ENCODE results near the gene MT1M. TPM values are rescaled to one million over a fixed set of nuclear protein-coding genes. Genes with fewer than 3 reads are reported as not detected.
"Not testable (repeated sequence)": the region's sequence is repeated elsewhere in the genome, so short reads cannot be mapped to it uniquely, and the experiment has no call there.

The MT1M gene
- total RNA-seq, 1 donor from 2014 or later: not detected

DNA sequence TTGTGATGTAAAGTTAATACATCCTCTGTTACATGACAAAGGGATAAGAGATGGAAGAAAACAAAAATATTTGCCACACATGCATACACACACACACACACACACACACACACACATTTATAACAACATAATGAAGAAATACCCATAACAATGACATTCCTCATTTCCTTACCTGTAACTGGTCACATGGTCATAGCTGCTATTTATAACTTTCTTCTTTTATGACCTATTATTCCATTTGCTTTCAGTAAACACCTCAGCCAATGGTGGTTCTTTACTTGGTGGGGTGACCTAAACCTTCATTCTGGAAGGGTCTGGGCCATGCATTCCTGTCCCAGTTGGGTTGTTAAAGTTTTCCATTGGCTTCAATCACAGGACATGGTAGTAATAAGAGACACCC lies 18.8 kb upstream of the MT1M start:
- Mint-ChIP-seq H3K27ac (peak overlapping the region; percentile 84), H3K9me3 (no peaks in the 10 kb centered on the region), H3K27me3 (no peaks in the 10 kb centered on the region), H3K36me3 (ENCODE audit: low read depth) (peaks cover 5% of the 10 kb centered on the region), H3K4me3 (peak overlapping the region; percentile 52), H3K4me1 (peaks cover 63% of the 10 kb centered on the region)
- no peak for DNase-seq
- intact Hi-C loops (cut with micrococcal nuclease): loop anchor here (5.0 to 10.0 kb wide), 4 partner anchors 324 to 991 kb away; partner anchors contain the start of gene CCDC102A

DNA sequence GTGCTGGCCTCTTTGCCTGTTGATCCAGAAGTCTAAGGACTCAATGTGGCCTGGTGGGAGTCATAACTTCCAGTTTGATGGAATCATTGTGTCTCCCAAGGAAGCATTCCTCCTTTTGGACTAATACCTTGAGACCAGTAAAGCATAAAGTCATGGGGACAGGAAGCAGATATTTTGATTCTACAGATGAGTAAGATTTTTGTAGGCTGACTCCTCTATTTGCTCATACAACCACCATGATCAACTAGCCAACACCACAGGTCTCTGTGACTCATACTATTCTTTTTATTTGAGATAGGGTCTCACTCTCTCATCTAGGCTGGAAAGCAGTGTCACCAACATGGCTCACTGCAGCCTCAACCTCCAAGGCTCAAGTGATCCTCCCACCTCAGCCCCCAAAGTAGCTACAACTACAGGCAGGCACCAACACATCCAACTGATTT lies 17.9 kb upstream of the MT1M start:
- intact Hi-C loops (cut with micrococcal nuclease): loop anchor here (5.0 to 10.0 kb wide), 4 partner anchors 323 to 990 kb away; partner anchors contain the start of gene CCDC102A
- Mint-ChIP-seq H3K36me3 (ENCODE audit: low read depth) (no peaks in the 10 kb centered on the region), H3K27ac (peak overlapping the region; percentile 84), H3K4me3 (peak overlapping the region; percentile 52), H3K4me1 (peaks cover 62% of the 10 kb centered on the region), H3K27me3 (no peaks in the 10 kb centered on the region), H3K9me3 (no peaks in the 10 kb centered on the region)
- DNase-seq: no peak

DNA sequence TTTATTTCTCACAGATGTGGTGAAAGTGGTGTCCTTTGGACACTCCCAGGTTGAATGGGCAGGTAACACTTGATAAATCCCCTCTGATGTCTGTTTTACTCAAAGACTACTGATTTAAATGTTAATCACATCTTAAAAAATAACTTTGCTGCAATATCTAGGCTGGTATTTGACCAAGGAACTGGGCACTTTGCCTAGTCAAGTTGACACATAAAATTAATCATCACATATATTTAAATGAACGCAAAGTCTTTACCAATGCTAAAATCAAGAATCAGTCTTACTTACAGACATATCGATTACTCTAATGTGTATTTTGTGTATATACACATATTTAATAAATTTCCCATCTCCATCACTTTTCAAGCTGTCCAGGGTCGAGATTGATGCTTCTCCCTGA lies 17.1 kb upstream of the MT1M start:
- Mint-ChIP-seq H3K4me1 (peaks cover 57% of the 10 kb centered on the region), H3K27ac (peak overlapping the region; percentile 63)
- intact Hi-C loops (cut with micrococcal nuclease): loop anchor here (10.0 kb wide), 2 partner anchors 919 to 989 kb away; partner anchors contain the start of gene CCDC102A

DNA sequence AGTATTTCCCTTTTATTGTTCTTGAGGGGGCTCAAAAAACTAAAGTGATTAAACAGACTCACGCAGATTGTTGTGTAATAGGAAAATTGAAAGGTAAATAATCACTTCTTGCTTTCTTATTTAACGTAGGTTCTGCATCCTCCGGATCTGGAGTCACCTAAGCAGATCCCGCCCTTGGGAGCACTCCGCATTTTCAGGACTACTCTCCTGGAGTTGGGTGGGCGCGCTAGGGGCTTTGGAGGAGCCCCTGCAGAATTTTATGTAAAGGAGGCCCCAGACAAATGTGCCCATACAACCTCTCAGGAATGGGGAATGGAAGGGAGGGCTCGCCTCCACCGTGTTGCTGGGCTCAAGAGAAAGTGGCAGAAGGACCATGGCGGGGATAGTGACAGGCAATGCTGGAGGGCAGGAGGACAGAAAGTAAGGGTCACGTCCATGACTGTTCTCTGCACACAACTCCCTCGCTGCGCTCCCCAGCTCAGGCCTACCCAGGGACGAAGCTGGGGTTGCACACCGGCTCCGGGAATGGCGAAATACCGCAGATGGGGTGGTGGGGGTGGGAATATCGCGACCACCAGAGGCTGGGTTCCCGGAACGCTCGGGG lies 15.7 kb upstream of the MT1M start:
- intact Hi-C loops (cut with micrococcal nuclease): loop anchor here (1.0 to 10.0 kb wide), 4 partner anchors 7 to 988 kb away; partner anchors contain the start of genes CCDC102A and MT1E
- Mint-ChIP-seq H3K27ac (peak overlapping the region; percentile 59), H3K4me3 (peak overlapping the region; percentile 86), H3K27me3 (no peaks in the 10 kb centered on the region), H3K9me3 (no peaks in the 10 kb centered on the region), H3K36me3 (ENCODE audit: low read depth) (no peaks in the 10 kb centered on the region), H3K4me1 (peaks cover 43% of the 10 kb centered on the region)
- no peak for DNase-seq

More for the DNA sequence above, 17.1 kb upstream of the MT1M start:
- Mint-ChIP-seq H3K4me3 (no peak overlapping the region), H3K27me3 (no peaks in the 10 kb centered on the region), H3K9me3 (no peaks in the 10 kb centered on the region), H3K36me3 (ENCODE audit: low read depth) (no peaks in the 10 kb centered on the region)
- DNase-seq: no peak

DNA sequence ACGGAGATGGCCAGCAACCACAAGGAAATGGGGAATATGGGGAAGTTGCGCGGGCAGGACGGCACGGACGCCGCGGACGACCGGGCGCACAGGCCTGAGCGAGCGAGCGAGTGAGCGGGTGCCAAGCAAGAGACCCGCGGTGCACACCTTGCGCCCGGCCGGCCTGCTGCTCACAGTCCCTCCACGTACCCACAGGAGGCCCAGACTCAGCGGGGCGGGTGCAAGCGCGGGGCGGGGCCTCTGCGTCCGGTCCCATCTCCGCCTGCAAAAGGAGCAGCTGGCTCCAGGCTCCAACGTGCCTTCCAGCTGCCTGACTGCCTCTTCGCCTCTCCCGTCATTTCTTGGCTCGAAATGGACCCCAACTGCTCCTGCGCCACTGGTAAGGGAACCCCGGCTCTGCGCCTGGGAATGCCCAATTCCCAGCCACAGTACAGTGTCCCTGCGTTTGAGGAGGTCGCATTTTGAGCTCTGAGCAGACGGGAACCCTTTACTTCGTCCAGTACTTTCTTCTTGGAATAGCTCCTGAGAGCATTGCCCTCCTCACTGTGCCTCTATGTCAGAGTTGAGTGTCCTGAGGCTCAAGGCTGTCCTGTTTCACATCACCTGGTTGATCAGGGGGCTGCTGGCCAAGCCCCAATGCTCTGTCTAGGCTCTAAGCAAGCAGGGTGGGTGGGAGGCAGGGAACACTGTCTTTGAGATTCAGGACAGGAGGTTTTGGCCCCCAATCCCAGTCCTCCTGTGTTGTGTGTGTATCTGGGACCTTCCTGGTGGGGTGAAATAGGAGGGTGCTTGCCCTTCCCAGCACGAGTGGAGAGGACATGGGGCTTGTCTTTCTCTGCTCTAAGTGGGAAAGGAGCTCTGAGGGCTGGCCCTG lies 15.0 kb upstream of the MT1M start:
- no peaks in the 10 kb centered on the region for H3K27me3 Mint-ChIP-seq
- no peaks in the 10 kb centered on the region for H3K36me3 Mint-ChIP-seq (ENCODE audit: low read depth)
- H3K9me3 Mint-ChIP-seq: no peaks in the 10 kb centered on the region
- H3K4me1 Mint-ChIP-seq: peaks cover 41% of the 10 kb centered on the region
- intact Hi-C loops (cut with micrococcal nuclease): loop anchor here (1.0 to 10.0 kb wide), 4 partner anchors 8 to 987 kb away; partner anchors contain the start of genes CCDC102A and MT1E
- DNase-seq: peak; percentile 92
- peak overlapping the region; percentile 86 for H3K4me3 Mint-ChIP-seq
- peak overlapping the region; percentile 67 for H3K27ac Mint-ChIP-seq

DNA sequence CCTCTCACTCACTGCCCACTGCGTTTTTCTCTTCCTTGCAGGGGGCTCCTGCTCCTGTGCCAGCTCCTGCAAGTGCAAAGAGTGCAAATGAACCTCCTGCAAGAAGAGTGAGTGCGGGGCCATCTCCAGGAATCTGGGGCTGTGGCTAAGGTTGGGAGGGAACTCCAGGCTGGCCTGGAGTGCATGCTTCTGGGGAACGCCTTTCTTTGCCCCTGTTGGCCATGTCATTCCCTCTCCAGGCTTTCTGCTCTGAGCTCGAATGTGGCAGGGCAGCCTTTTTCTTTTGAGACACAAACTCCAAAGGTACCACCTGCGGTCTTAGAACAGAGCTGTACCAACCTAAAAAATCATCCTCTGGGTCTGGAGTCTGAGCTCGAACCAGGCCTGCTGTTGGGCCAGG lies 14.3 kb upstream of the MT1M start:
- H3K9me3 Mint-ChIP-seq: no peaks in the 10 kb centered on the region
- H3K27ac Mint-ChIP-seq: no peak overlapping the region
- no peaks in the 10 kb centered on the region for H3K27me3 Mint-ChIP-seq
- peaks cover 38% of the 10 kb centered on the region for H3K4me1 Mint-ChIP-seq
- intact Hi-C loops (cut with micrococcal nuclease): loop anchor here (10.0 kb wide), 2 partner anchors 917 to 987 kb away; partner anchors contain the start of gene CCDC102A
- no peaks in the 10 kb centered on the region for H3K36me3 Mint-ChIP-seq (ENCODE audit: low read depth)
- no peak for DNase-seq
- peak overlapping the region; percentile 86 for H3K4me3 Mint-ChIP-seq

DNA sequence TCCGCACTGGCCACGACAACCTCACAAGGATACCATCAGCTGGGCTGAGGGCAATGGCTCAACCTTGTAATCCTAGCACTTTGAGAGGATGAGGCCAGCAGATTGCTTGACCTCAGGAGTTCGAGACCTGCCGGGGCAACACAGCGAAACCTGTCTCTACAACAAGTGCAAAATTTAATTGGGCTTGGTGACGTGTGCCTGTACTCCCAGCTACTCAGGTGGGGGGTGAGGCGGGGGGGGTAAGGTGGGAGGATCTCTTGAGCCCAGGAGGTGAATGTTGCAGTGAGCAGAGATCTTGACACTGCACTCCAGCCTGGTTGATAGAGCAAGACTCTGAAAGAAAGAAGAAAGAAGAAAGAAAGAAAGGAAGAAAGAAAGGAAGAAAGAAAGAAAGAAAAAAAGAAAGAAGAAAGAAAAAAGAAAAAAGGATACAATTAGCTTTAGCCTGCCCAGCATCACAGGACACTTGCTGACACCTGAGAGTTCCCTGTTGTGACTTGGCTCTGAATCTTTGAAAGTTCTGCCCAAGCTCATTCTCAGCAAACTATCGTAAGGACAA lies 12.0 kb upstream of the MT1M start:
- Mint-ChIP-seq H3K4me1 (peaks cover 23% of the 10 kb centered on the region), H3K9me3 (no peaks in the 10 kb centered on the region), H3K4me3 (no peak overlapping the region), H3K36me3 (ENCODE audit: low read depth) (no peaks in the 10 kb centered on the region), H3K27me3 (no peaks in the 10 kb centered on the region), H3K27ac (no peak overlapping the region)
- no peak for DNase-seq
- intact Hi-C loops (cut with micrococcal nuclease): no loop called here

DNA sequence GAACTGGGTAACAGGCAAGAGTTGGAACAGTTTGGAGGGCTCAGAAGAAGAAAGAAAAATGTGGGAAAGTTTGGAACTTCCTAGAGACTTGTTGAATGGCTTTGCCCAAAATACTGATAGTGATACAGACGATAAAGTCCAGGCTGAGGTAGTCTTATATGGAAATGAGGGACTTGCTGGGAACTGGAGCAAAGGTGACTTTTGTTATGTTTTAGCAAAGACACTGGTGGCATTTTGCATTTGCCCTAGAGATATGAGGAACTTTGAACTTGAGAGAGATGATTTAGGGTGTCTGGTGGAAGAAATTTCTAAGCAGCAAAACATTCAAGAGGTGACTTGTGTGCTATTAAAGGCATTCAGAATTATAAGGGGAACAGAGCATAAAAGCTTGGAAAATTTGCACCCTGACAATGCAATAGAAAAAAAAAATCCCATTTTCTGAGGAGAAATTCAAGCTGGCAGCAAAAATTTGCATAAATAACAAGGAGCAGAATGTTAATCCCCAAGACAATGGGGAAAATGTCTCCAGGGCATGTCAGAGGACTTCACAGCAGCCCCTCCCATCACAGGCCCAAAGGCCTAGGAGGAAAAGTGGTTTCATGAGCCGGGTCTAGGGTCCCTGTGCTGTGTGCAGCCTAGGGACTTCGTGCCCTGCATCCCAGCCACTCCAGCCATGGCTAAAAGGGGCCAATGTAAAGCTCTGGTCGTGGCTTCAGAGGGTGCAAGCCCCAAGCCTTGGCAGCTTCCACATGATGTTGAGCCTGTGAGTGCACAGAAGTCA lies 10.6 kb upstream of the MT1M start:
- H3K4me3 Mint-ChIP-seq; DNase-seq; intact Hi-C loops (cut with micrococcal nuclease); H3K9me3 Mint-ChIP-seq; H3K36me3 Mint-ChIP-seq (ENCODE audit: low read depth); H3K27ac Mint-ChIP-seq; H3K27me3 Mint-ChIP-seq: not testable (repeated sequence)
- peaks cover 27% of the 10 kb centered on the region for H3K4me1 Mint-ChIP-seq

DNA sequence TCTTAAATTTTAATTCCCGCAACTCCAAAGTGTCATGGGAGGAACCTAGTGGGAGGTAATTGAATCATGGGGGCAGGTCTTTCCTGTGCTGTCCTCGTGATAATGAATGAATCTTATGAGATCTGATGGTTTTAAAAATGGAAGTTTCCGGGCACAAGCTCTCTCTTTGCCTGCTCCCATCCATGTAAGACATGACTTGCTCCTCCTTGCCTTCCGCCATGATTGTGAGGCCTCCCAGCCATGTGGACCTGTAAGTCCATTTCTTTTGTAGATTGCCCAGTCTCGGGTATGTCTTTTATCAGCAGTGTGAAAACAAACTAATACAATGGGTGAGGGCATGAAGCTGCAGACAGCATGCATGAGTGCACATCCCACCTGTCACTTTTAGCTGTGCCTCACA lies 9.3 kb upstream of the MT1M start:
- peaks cover 20% of the 10 kb centered on the region for H3K4me1 Mint-ChIP-seq
- H3K27ac Mint-ChIP-seq; H3K4me3 Mint-ChIP-seq; intact Hi-C loops (cut with micrococcal nuclease); H3K9me3 Mint-ChIP-seq; H3K36me3 Mint-ChIP-seq (ENCODE audit: low read depth); H3K27me3 Mint-ChIP-seq; DNase-seq: not testable (repeated sequence)

DNA sequence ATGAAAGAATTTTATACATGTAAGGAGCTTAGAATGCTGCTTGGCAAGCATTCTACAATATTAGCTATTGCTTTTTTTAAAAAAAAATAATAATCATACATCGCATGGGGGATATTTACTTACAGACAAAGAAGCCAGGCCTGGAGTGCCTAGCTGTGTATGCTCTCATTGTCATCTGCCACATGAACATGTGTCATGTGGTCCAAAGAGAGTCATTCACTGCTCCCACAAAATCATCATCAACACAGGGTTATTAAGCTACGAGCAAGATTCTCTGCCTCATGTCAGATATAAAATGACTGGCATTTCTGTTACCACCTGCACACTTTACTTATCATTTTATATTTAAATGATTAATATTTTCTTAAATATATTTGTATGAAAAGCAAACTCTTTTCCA lies 8.8 kb upstream of the MT1M start:
- no peak for DNase-seq
- intact Hi-C loops (cut with micrococcal nuclease): no loop called here
- H3K36me3 Mint-ChIP-seq (ENCODE audit: low read depth): no peaks in the 10 kb centered on the region
- H3K27ac Mint-ChIP-seq: no peak overlapping the region
- H3K9me3 Mint-ChIP-seq: no peaks in the 10 kb centered on the region
- H3K4me1 Mint-ChIP-seq: peaks cover 19% of the 10 kb centered on the region
- H3K4me3 Mint-ChIP-seq: no peak overlapping the region
- H3K27me3 Mint-ChIP-seq: peaks cover under 1% of the 10 kb centered on the region

DNA sequence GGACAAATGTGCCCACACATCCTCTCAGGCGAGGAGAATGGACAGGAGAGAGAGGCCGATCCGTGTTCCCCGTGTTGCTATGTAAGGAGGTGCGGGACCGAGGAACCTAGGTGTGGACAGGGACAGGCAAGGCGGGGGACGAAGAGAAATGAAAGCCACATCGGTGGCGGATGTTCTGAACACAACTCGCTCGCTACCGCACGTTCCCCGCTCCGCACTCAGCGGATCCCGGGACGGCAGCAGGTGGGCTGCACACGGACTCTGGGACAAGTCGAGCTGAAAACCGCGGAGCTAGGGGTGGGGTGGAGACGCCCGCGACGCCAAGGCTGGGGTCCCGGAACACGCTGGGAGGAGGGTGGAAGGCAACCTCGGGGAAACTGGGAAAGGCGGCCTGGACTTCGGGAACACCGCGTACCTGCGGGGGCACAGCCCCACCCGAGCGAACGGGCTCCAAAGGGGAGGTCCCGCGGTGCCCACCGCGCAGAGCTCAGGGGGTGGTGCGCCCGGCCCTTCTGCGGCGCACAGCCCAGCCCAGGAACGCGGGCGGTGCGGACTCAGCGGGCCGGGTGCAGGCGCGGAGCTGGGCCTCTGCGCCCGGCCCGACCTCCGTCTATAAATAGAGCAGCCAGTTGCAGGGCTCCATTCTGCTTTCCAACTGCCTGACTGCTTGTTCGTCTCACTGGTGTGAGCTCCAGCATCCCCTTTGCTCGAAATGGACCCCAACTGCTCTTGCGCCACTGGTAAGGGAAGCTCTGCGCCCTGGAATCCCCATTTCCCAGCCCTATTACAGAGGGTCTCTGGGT lies 7.1 kb upstream of the MT1M start, which contains the start of gene MT1E:
TSS of gene MT1E (plus strand) at position 642 of the 803 bp plus-strand sequence. CDS start at position 713, 71 bp downstream.
- Mint-ChIP-seq H3K36me3 (ENCODE audit: low read depth) (no peaks in the 10 kb centered on the region), H3K4me3 (peak within 1 kb of the TSS; percentile 90), H3K9me3 (no peaks in the 10 kb centered on the region), H3K27ac (peak within 1 kb of the TSS; percentile 96), H3K27me3 (peaks cover 7% of the 10 kb centered on the region), H3K4me1 (peaks cover 22% of the 10 kb centered on the region)
- intact Hi-C loops (cut with micrococcal nuclease): loop anchor here (1.0 kb wide), 2 partner anchors 8 to 17 kb away; partner anchors contain the start of gene MT2A
- peak; percentile 94 for DNase-seq

DNA sequence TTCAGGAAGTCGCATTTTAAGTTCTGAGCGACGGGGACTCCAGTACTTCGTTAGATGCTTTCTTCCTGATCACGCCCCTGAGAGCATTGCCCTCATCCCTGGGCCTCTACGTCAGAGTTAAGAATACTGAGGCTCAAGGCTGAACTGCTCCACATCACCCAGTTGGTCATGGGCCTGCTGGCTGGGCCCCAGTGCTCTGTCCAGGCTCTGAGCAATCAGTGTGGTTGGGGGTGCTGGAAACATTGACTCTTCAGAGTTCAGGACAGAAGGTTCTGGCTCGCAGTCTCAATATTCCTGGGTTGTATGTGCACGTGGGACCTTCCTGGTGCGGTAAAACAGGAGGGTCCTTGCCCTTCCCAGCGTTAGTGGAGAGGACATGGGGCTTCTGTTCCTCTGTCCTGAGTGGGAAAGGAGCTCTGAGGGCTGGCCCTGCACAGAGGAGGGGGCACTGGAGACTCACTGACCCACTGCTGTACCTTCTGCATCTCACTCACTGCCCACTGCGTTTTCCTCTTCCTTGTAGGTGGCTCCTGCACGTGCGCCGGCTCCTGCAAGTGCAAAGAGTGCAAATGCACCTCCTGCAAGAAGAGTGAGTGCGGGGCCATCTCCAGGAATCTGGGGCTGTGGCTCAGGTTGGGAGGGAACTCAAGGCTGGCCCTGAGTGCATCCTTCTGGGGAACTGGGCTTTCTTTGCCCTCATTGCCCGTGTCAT lies 6.4 kb upstream of the MT1M start:
- Mint-ChIP-seq H3K36me3 (ENCODE audit: low read depth) (no peaks in the 10 kb centered on the region), H3K4me1 (peaks cover 25% of the 10 kb centered on the region), H3K27ac (peak overlapping the region; percentile 86), H3K9me3 (no peaks in the 10 kb centered on the region), H3K27me3 (peaks cover 15% of the 10 kb centered on the region), H3K4me3 (peak overlapping the region; percentile 90)
- DNase-seq: no peak
- intact Hi-C loops (cut with micrococcal nuclease): loop anchor here (1.0 kb wide), 2 partner anchors 9 to 18 kb away; partner anchors contain the start of gene MT2A

Data from activated CD4-positive, alpha-beta T cell treated with anti-CD3 and anti-CD28 coated beads, Interleukin-2, amount 10 ng/mL, durations not matched to agents 24 days and 14 days (primary cell).